IPS-11a (cell line): ENCODE data around the gene ADAMTSL1.

ENCODE experiments used
- H3K4me3 ChIP-seq: one replicate; pipeline ENCODE4 v1.5.1; 2013; ENCODE audit warnings: low read depth, low read length, control low read depth

Gene ADAMTSL1

GRCh38 chr9:18768951-18769622 is 295.1 kb downstream of the ADAMTSL1 start:
- no peak overlapping the region for H3K4me3 ChIP-seq

GRCh38 chr9:18770131-18770908 is 296.4 kb downstream of the ADAMTSL1 start:
- H3K4me3 ChIP-seq = no peak overlapping the region

- H3K4me3 ChIP-seq = no peak overlapping the region
These were observed 297.1 kb downstream of the ADAMTSL1 start for GRCh38 chr9:18771011-18771410.

- H3K4me3 ChIP-seq = no peak overlapping the region
These were observed 297.8 kb downstream of the ADAMTSL1 start for GRCh38 chr9:18771763-18772162.

- H3K4me3 ChIP-seq = no peak overlapping the region
These were observed 301.3 kb downstream of the ADAMTSL1 start for GRCh38 chr9:18775241-18775640.

GRCh38 chr9:18775930-18776329 is 302.0 kb downstream of the ADAMTSL1 start:
- no peak overlapping the region for H3K4me3 ChIP-seq

GRCh38 chr9:18776836-18777820 is 303.2 kb downstream of the ADAMTSL1 start:
- no peak overlapping the region for H3K4me3 ChIP-seq

GRCh38 chr9:18778147-18778546 is 304.2 kb downstream of the ADAMTSL1 start:
- H3K4me3 ChIP-seq = no peak overlapping the region

- no peak overlapping the region for H3K4me3 ChIP-seq
These were observed 304.9 kb downstream of the ADAMTSL1 start for GRCh38 chr9:18778846-18779245.

GRCh38 chr9:18783909-18784308 is 310.0 kb downstream of the ADAMTSL1 start:
- no peak overlapping the region for H3K4me3 ChIP-seq

GRCh38 chr9:18785604-18786003 is 311.7 kb downstream of the ADAMTSL1 start:
- no peak overlapping the region for H3K4me3 ChIP-seq

- H3K4me3 ChIP-seq = no peak overlapping the region
These were observed 312.2 kb downstream of the ADAMTSL1 start for GRCh38 chr9:18786196-18786595.

GRCh38 chr9:18786911-18787650 is 313.1 kb downstream of the ADAMTSL1 start:
- H3K4me3 ChIP-seq = no peak overlapping the region

- H3K4me3 ChIP-seq = no peak overlapping the region
These were observed 314.3 kb downstream of the ADAMTSL1 start for GRCh38 chr9:18788256-18788655.

- no peak overlapping the region for H3K4me3 ChIP-seq
These were observed 317.1 kb downstream of the ADAMTSL1 start for GRCh38 chr9:18791074-18791473.

- H3K4me3 ChIP-seq = no peak overlapping the region
These were observed 319.2 kb downstream of the ADAMTSL1 start for GRCh38 chr9:18793122-18793521.

- no peak overlapping the region for H3K4me3 ChIP-seq
These were observed 322.2 kb downstream of the ADAMTSL1 start for GRCh38 chr9:18795947-18796671.

GRCh38 chr9:18796696-18797270 is 322.8 kb downstream of the ADAMTSL1 start:
- H3K4me3 ChIP-seq = no peak overlapping the region

GRCh38 chr9:18798106-18798505 is 324.2 kb downstream of the ADAMTSL1 start:
- no peak overlapping the region for H3K4me3 ChIP-seq
